Psoas muscle (tissue), 8 donors: ENCODE data around the gene IFNL4. TPM values are rescaled to one million over a fixed set of nuclear protein-coding genes. Genes with fewer than 3 reads are reported as not detected.
"Not testable (repeated sequence)": the region's sequence is repeated elsewhere in the genome, so short reads cannot be mapped to it uniquely, and the experiment has no call there.

ENCODE experiments used
- ATAC-seq, 4 donors: fragments of 200-7000 bp; cut with Tn5 transposase; one replicate each; pipeline ENCODE4 v1.9.1; 2020; ENCODE audit warnings: moderate library complexity in 3 of 4, mild to moderate bottlenecking in 2 of 4
- DNase-seq, 2 donors: peaks; one replicate each; pipeline ENCODE4 v3.0.0-alpha.2; 2020
- H3K27ac ChIP-seq: fragments of 200-600 bp; one replicate; pipeline ENCODE4 v1.8.0; 2022
- H3K27me3 ChIP-seq, 3 donors: fragments of 200-600 bp in 1 of 3; one replicate each; pipeline versions ENCODE4 v1.6.1 to v1.8.0; 2013 to 2022; ENCODE audit warnings: low read length in 2 of 3, mild to moderate bottlenecking in 2 of 3, moderate library complexity in 1 of 3; ENCODE audit not compliant: insufficient read depth in 3 of 3
- H3K36me3 ChIP-seq, 2 donors: fragments of 200-600 bp in 1 of 2; one replicate each; pipeline versions ENCODE4 v1.6.1 to v1.8.0; 2013 to 2022; ENCODE audit warnings: low read depth in 1 of 2, mild to moderate bottlenecking in 1 of 2, moderate library complexity in 1 of 2; ENCODE audit not compliant: insufficient read depth in 1 of 2
- H3K4me1 ChIP-seq: fragments of 200-600 bp; one replicate; pipeline ENCODE4 v1.8.0; 2022
- H3K4me3 ChIP-seq: fragments of 200-600 bp; one replicate; pipeline ENCODE4 v1.8.0; 2022; ENCODE audit warnings: mild to moderate bottlenecking
- H3K9me3 ChIP-seq: fragments of 200-600 bp; one replicate; pipeline ENCODE4 v1.8.0; 2022
- WGBS, 3 donors: extraction: QIAGEN DNeasy Blood & Tissue Kit; methylation state at CpG; one replicate each; pipeline versions ENCODE4 v1.1.6 to v1.1.7; 2013; 5-methylcytosine and 5-hydroxymethylcytosine counted together
- intact Hi-C, 2 donors: fragments of 100-400 bp; cut with DNase I; formaldehyde crosslinking; loops; one replicate each; pipeline versions ENCODE4 v1.11.0 to v1.14.2; 2022
- polyA plus RNA-seq, 3 donors: library from polyadenylated mRNA; stranded (reverse); fragments of 200-250 nt; gene quantifications; one replicate each; pipeline ENCODE4 v1.2.3, GENCODE V29; 2013
- total RNA-seq, 4 donors: library from RNA; stranded (reverse); fragmentation: NEBNext Ultra II Directional in 2 of 4; extraction: Animal tissue kit (Norgen Biotek cat#: 25700) in 2 of 4; gene quantifications; one replicate each; pipeline versions ENCODE4 v1.2.1 to v1.2.4, GENCODE V29; 2021 to 2023
- TF ChIP-seq, protein P1 (sequence below): fragments of 200-600 bp; IDR thresholded peaks from one replicate; pipeline ENCODE4 v1.8.0; 2022; ENCODE audit warnings: antibody characterized with exemption
- donor health status: healthy with polysubstance abuse.
- donor health status: DM: no; HTN: no; CAD: no; lungs with moderate emphysema.
- donor health status: Bipolar disorder and iron deficiency.
- donor health status: healthy.
- donor health status: DM: yes; HTN: yes; CAD: no.
- donor health status: DM: no; HTN: no; CAD: no.
- donor health status: DM: no; HTN: no; CAD: no.
- donor health status: DM: yes; HTN: yes; CAD: no.

Gene IFNL4
- total and polyA plus RNA-seq, 7 donors = not detected

DNA sequence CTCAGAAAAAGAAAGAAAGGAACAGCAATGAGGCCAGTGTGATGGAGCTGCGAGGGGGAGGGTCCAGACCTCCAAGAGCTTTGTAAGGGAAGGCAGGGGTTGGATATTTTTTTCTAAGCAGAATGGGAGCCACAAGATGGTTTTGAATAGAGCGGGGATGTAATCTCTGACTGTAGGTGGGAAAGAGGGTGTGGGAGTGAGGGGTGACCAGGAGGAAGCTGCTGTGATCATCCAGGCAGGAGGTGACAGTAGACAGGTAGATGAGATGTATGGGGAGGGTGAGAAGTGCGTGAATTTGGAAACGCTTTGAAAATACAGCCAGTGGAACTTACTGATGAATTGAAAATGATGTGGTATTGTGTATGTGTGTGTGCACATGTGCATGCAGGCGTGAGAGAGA is 26.9 kb upstream of the IFNL4 start:
- 63 to 77% (median 73%) methylated on average over 5 of the region's 5 CpGs for WGBS, 3 donors
- Histone ChIP-seq H3K9me3 (no peaks in the 10 kb centered on the region), H3K27me3 (peaks cover 0 to 11% (median 0%) of the 10 kb centered on the region in 3 donors), H3K4me1 (no peaks in the 10 kb centered on the region), H3K36me3 (no peaks in the 10 kb centered on the region), H3K27ac (no peak overlapping the region), H3K4me3 (no peak overlapping the region)
- TF ChIP-seq, protein P1, sequence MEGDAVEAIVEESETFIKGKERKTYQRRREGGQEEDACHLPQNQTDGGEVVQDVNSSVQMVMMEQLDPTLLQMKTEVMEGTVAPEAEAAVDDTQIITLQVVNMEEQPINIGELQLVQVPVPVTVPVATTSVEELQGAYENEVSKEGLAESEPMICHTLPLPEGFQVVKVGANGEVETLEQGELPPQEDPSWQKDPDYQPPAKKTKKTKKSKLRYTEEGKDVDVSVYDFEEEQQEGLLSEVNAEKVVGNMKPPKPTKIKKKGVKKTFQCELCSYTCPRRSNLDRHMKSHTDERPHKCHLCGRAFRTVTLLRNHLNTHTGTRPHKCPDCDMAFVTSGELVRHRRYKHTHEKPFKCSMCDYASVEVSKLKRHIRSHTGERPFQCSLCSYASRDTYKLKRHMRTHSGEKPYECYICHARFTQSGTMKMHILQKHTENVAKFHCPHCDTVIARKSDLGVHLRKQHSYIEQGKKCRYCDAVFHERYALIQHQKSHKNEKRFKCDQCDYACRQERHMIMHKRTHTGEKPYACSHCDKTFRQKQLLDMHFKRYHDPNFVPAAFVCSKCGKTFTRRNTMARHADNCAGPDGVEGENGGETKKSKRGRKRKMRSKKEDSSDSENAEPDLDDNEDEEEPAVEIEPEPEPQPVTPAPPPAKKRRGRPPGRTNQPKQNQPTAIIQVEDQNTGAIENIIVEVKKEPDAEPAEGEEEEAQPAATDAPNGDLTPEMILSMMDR = no peak
- DNase-seq = no peak
- no peak for ATAC-seq
- intact Hi-C loops = no loop called here

DNA sequence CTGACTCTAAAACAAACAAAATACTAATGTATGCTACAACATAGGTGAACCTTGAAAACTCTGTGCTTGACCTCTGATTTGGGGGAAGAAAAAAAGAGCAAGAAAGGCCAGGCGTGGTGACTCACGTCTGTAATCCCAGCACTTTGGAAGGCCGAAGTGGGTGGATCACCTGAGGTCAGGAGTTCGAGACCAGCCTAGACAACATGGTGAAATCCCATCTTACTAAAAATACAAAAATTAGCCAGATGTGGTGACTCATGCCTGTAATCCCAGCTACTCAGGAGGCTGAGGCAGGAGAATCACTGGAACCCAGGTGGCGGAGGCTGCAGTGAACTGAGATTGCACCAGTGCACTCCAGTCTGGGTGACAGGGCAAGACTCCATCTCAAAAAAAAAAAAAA is 25.2 kb upstream of the IFNL4 start:
- whole genome bisulfite sequencing, 3 donors = 66 to 82% (median 75%) methylated on average over 5 of the region's 5 CpGs
- ATAC-seq, DNase-seq, H3K36me3 ChIP-seq, H3K9me3 ChIP-seq, intact Hi-C loops, H3K4me1 ChIP-seq, H3K27ac ChIP-seq, H3K4me3 ChIP-seq: not testable (repeated sequence)
- peaks cover 0 to 17% (median 0%) of the 10 kb centered on the region in 3 donors for H3K27me3 ChIP-seq

- peaks cover 0 to 23% (median 7%) of the 10 kb centered on the region in 3 donors for H3K27me3 ChIP-seq
- no peak for ATAC-seq
- TF ChIP-seq, protein P1 = no peak
- no peak overlapping the region for H3K4me3 ChIP-seq
- WGBS, 3 donors = 61 to 62% (median 62%) methylated on average over 9 of the region's 9 CpGs
- H3K36me3 ChIP-seq = no peaks in the 10 kb centered on the region
- H3K4me1 ChIP-seq = no peaks in the 10 kb centered on the region
- H3K9me3 ChIP-seq = no peaks in the 10 kb centered on the region
- intact Hi-C loops = no loop called here
- no peak overlapping the region for H3K27ac ChIP-seq
- DNase-seq = no peak
Measured at GRCh38 chr19:39270036-39270871, 21.6 kb upstream of the IFNL4 start.

GRCh38 chr19:39269369-39269768 is 20.7 kb upstream of the IFNL4 start:
- H3K36me3 ChIP-seq, DNase-seq, intact Hi-C loops, ATAC-seq, H3K27ac ChIP-seq, H3K4me3 ChIP-seq, H3K9me3 ChIP-seq, H3K4me1 ChIP-seq: not testable (repeated sequence)
- peaks cover 0 to 32% (median 14%) of the 10 kb centered on the region in 3 donors for H3K27me3 ChIP-seq
- 60 to 73% (median 71%) methylated on average over 7 to 10 of the region's 10 CpGs for WGBS, 3 donors

GRCh38 chr19:39268531-39269223 is 20.0 kb upstream of the IFNL4 start:
- peaks cover 0 to 39% (median 20%) of the 10 kb centered on the region in 3 donors for H3K27me3 ChIP-seq
- H3K4me3 ChIP-seq, H3K27ac ChIP-seq, intact Hi-C loops, H3K36me3 ChIP-seq, H3K9me3 ChIP-seq, H3K4me1 ChIP-seq, ATAC-seq, DNase-seq: not testable (repeated sequence)
- 56 to 70% (median 59%) methylated on average over 9 to 10 of the region's 10 CpGs for WGBS, 3 donors

DNA sequence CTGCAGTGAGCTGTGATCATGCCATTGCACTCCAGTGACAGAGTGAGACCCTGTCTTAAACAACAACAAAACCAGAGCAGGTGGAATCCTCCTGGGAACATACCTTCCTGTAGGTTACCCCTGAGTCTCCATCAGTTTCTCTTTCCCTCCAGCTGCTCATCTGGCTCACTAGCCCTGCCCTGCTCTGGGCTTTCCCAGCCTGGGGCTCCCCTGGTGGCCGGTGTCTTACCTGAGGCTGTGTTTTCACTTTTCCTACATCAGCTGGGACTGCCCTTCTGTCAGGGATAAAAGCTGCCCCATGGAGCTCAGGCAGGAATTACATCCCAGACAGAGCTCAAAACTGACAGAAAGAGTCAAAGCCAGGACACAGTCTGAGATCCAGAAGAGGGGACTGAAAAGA is 19.4 kb upstream of the IFNL4 start, which contains the start of gene IFNL2:
IFNL2 (plus strand) TSS at position 312 of the 400 bp plus-strand sequence. CDS start 173 bp downstream, outside the sequence.
- DNase-seq, intact Hi-C loops, H3K4me3 ChIP-seq, H3K27ac ChIP-seq, ATAC-seq, H3K4me1 ChIP-seq, H3K36me3 ChIP-seq, H3K9me3 ChIP-seq: not testable (repeated sequence)
- no CpG with 5 or more reads among the region's 1 CpG for WGBS, 3 donors
- H3K27me3 ChIP-seq = peaks cover 0 to 44% (median 23%) of the 10 kb centered on the region in 3 donors
